NK-92 (cell line): Measurements from ENCODE around the gene C1QTNF5.

Source experiments
- DNase-seq: peaks from one replicate; lab custom pipeline; 2025; ENCODE audit not compliant: unreplicated experiment; lab: John Stamatoyannopoulos, UW

Gene C1QTNF5

GRCh38 chr11:119338318-119338890 lies 2.3 kb downstream of the C1QTNF5 start:
- DNase-seq, result no peak

- no peak for DNase-seq
These were observed 2.9 kb downstream of the C1QTNF5 start for GRCh38 chr11:119337581-119338317.

- DNase-seq, result no peak
These were observed 3.8 kb downstream of the C1QTNF5 start for GRCh38 chr11:119336744-119337469.

- no peak for DNase-seq
These were observed 4.8 kb downstream of the C1QTNF5 start for GRCh38 chr11:119335655-119336543.

DNA sequence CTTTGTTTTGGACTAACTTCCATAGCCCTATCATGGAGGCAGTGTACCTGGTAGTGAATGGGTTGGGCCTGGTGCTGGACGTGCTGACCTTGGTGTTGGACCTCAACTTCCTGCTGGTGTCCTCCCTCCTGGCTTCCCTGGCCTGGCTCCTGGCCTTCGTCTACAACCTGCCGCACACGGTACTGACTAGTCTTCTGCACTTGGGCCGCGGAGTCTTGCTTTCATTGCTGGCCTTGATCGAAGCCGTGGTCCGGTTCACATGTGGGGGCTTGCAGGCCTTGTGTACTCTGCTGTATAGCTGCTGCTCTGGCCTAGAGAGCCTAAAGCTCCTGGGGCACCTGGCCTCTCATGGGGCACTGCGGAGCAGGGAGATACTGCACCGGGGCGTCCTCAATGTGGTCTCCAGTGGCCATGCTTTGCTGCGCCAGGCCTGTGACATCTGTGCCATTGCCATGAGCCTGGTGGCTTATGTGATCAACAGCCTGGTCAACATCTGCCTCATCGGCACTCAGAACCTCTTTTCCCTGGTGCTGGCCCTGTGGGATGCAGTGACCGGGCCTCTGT lies 5.5 kb downstream of the C1QTNF5 start:
- DNase-seq, result no peak

DNA sequence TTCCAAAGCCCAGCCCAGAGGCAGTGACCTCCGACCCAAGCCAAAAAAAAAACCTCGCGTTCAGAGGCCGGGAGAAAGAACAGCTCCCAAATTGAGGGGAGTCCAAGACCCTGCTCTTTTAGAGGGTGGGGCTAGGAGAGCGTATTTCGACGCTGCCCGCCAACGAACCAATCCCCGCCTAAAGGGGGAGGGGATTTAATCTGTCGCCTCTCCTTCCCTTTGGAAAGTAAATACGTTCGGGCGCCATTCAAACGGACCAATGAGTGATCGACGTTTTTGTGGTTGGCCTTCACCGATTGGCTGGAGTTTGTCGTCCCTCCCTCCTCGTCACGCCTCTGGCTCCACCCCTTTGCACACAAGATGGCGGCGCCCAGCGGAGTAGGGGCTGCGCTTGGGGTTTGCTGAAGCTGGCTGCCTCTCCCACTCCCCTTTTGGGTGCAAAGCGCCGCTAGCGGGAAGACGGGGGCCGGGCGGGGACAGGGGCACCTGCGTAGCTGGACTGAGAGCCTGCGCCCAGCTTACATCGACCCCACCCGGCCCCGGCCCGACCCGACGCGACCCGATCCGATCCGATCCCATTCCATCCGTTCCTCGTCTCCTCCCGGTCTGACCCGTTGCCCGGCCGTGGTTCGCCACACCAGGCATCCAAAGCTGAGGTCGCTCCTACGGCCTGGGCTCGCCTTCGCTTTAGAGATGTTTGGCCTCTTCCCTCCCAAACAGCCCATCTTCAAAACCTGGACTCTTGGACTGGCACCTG lies 6.3 kb downstream of the C1QTNF5 start, which contains the start of gene RNF26:
Gene RNF26 (plus strand): TSS at position 354 of the 757 bp plus-strand sequence. CDS start 596 bp downstream, outside the sequence.
- DNase-seq, result peak; percentile 57

DNA sequence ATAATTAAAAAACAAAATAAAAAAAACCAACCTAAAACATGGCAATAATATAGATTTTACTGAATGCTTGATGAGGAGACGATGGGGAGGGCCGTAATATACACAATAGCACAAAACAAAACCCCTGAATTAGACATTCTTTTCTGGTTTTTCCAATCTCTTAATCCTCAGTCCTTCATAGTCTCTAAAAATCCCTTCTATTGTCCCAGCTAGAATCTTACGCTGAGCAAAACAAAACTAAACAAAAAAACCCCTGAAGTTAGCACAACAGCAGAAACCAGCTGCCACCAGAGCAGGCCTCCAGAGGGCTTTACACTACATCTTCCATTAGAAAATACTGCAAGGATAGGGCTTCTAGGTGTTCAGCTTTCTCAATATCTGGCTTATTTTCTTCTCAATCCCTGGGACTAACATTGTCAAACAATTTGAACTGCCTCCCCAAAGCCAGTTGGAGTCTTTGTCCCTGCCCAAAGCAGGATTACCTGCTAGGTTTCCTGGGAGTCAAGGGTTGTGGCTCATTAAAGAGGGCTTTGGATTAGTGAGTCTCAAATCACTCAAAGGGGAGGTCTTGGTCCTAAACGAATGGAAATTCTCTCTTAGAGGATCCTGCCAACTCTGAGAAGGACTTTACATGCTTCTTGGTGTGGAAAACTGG lies 8.4 kb downstream of the C1QTNF5 start:
- DNase-seq, result no peak

DNA sequence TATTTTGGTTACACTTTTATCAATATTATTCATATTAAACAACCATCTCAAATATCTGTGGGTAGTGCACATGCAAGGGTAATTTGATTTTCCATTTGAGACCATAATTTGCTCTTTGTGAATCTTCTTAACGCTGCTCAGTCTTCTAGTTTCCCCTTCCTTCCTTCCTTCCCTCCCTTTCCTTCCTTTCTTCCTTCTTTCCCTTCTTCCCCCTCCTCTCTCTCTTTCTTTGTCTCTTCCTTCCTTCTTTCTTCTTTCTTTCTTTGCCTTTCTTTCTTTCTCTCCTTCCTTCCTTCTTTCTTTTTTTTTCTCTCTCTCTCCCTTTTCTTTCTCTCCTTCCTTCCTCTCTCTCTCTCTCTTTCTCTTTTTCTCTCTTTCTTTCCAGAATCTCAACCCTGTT lies 10.4 kb downstream of the C1QTNF5 start:
- DNase-seq, result no peak

GRCh38 chr11:119329320-119329719 lies 11.4 kb downstream of the C1QTNF5 start:
- DNase-seq, result no peak

DNA sequence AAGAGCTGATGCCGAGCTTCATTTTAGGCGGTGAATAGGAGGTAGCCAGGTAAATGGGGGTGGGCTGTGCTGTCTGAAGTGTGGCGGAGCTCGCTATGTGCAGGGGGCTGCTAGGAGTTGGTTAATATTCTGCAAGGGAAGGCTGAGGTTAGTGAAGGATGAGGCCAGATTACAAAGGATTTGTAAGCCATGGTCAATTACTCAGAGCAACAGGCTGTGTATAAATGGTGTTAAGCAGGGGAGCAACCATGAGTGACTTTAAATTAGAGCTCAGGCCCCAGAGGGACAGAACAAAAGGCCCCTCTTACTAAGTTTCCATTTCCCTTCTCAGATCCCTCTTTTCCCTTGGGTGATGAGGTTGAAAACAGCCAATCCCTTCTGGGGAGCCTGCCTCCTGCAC lies 16.5 kb downstream of the C1QTNF5 start:
- DNase-seq, result no peak

DNA sequence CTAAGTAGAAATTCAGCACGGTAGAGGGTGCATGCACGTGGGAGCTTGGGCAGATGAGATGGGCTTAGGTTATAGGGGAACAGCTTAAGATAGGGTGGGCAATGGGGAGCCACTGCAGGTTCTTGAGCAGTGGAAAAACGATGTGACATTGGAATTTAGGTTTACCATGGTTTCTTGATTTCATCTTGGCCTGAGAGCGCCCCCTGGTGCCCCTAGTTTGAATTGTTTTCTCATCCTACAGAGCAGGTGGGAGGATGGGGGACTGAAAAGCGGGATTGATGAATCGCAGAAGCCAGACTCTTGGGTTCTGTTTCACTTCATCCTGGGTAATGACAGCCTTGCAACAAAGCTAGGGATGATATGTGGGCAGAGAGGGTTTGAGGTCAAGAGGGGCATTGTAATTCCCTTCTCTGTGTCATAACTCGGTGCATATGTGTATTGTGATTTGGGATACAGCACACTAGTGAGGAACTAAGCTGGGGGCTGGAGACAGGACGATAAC lies 17.1 kb downstream of the C1QTNF5 start:
- no peak for DNase-seq

GRCh38 chr11:119322921-119323531 lies 17.7 kb downstream of the C1QTNF5 start:
- DNase-seq, result no peak

- no peak for DNase-seq
These were observed 18.3 kb downstream of the C1QTNF5 start for GRCh38 chr11:119322360-119322739.

- no peak for DNase-seq
These were observed 19.7 kb downstream of the C1QTNF5 start for GRCh38 chr11:119320776-119321524.

DNA sequence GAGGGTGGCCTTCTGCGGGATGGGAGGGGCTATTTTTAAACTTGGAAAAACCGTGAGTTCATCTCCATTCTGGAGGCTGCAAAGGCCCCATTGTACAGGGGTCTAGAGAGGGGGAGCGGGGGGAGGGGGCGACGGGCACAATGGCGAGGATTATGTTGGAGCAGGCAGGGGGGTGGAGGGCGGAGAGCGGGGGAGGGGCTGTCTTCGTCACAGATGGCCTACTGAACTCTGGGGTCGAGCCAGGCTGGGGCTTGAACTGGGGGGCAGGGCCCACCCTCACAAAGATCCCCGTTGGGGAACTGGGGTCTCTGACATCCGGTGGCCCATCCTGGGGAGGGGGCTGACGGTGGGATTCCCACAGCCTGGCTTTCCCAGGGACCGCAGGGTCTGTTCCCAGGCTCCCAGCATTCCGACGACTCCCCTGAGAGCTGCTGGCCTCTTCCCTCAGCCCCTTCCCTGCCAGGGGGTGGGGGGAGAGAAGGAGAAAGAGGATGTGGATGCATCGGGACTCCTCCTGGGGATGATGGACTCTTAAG lies 20.4 kb downstream of the C1QTNF5 start:
- no peak for DNase-seq

- DNase-seq, result no peak
These were observed 20.9 kb downstream of the C1QTNF5 start for GRCh38 chr11:119319700-119320239.

- no peak for DNase-seq
These were observed 21.5 kb downstream of the C1QTNF5 start for GRCh38 chr11:119319136-119319699.
